Gastrocnemius medialis (tissue), 4 donors: Measurements from ENCODE around the gene GPS1. TPM values are rescaled to one million over a fixed set of nuclear protein-coding genes. Genes with fewer than 3 reads are reported as not detected.

Experiments used
- ATAC-seq, 2 donors: fragments of 150-250 bp; one replicate each; pipeline ENCODE4 v1.9.1; 2016
- DNase-seq, 2 donors: peaks; one replicate each; pipeline ENCODE4 v3.0.0-alpha.2; 2019
- H3K27ac ChIP-seq, 4 donors: fragments of 200-600 bp; sonication (generic); 1 replicate in 1 of 4; 2 replicates in 3 of 4; pipeline ENCODE4 v1.5.1; 2016 to 2018; ENCODE audit warnings: mild to moderate bottlenecking in 2 of 4, moderate library complexity in 1 of 4
- H3K27me3 ChIP-seq, 3 donors: fragments of 200-600 bp; sonication (generic) in 2 of 3; 1 replicate in 1 of 3; 2 replicates in 2 of 3; pipeline versions ENCODE4 v1.5.1 to v1.6.0; 2016 to 2019; ENCODE audit warnings: mild to moderate bottlenecking in 1 of 3, moderate library complexity in 1 of 3
- H3K36me3 ChIP-seq, 2 donors: fragments of 200-600 bp; sonication (generic) in 1 of 2; one replicate each; pipeline ENCODE4 v1.5.1; 2017 to 2018
- H3K4me1 ChIP-seq, 2 donors: fragments of 200-600 bp; sonication (generic) in 1 of 2; one replicate each; pipeline ENCODE4 v1.5.1; 2016 to 2017; ENCODE audit warnings: mild to moderate bottlenecking in 2 of 2
- H3K4me3 ChIP-seq, 4 donors: fragments of 200-600 bp; sonication (generic) in 3 of 4; 1 replicate in 1 of 4; 2 replicates in 3 of 4; pipeline ENCODE4 v1.5.1; 2016 to 2019; ENCODE audit warnings: mild to moderate bottlenecking in 2 of 4
- H3K9me3 ChIP-seq, 3 donors: fragments of 200-600 bp; sonication (generic) in 2 of 3; 1 replicate in 1 of 3; 2 replicates in 2 of 3; pipeline ENCODE4 v1.5.1; 2016 to 2019
- POLR2A ChIP-seq, 2 donors: fragments of 450-650 bp; IDR thresholded peaks; one replicate each; pipeline ENCODE4 v1.6.1; 2017; ENCODE audit warnings: antibody characterized with exemption in 2 of 2, mild to moderate bottlenecking in 2 of 2, moderate library complexity in 2 of 2
- in situ Hi-C, 4 donors: fragments of 200-750 bp; cut with MboI; loops; one replicate each; pipeline versions ENCODE4 v1.15.0 to v1.8.0; 2017; ENCODE audit warnings: low sequenced_read_pairs in 4 of 4
- intact Hi-C: fragments of 100-400 bp; cut with DNase I; formaldehyde crosslinking; loops from one replicate; pipeline ENCODE4 v1.15.1; 2023; ENCODE audit warnings: low total_unique reads
- total RNA-seq, 4 donors: library from RNA; depleted of rRNA; stranded (reverse); fragments of >200 nt; gene quantifications; one replicate each; pipeline versions ENCODE4 v1.1.0 to v1.2.3, GENCODE V29; 2016
- TF ChIP-seq, protein P1 (sequence below), 5 experiments: fragments of 450-650 bp in 3 of 5; fragments of 200-600 bp in 2 of 5; sonication (generic) in 2 of 5; IDR thresholded peaks in 4 of 5; conservative IDR thresholded peaks in 1 of 5; 1 replicate in 4 of 5; 2 replicates in 1 of 5; pipeline ENCODE4 v1.5.1; 2016 to 2019; ENCODE audit warnings: antibody characterized with exemption in 5 of 5, mild to moderate bottlenecking in 3 of 5, moderate library complexity in 3 of 5

The GPS1 gene
- total RNA-seq, 4 donors from 2014 or later = 119 to 174 (median 137) TPM

DNA sequence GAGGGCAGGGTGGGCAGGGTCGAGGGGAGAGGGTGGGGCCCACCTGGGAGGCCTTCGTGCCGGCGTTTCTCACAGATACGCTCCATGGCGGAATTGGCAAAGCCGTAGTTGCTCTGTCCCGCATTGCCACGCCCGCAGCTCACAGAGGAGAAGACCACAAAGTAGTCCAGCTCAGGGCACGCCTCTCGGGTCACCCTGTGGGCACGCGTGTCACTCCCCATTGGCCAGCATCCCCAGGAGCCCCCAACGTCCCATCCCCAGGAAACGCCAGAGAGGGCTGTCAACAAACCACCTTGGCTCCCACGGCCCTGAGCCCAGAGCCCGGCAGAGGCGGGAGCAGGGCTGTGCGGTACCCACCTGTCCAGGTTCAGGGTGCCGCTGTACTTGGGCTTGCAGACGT, 30.3 kb downstream of the GPS1 start:
- no peak for ATAC-seq
- H3K36me3 ChIP-seq = peaks cover 0 to 77% of the 10 kb centered on the region in 2 donors
- no peaks in the 10 kb centered on the region for H3K9me3 ChIP-seq
- no peak overlapping the region for H3K27ac ChIP-seq
- in situ Hi-C loops = no loop called here
- no peaks in the 10 kb centered on the region for H3K4me1 ChIP-seq
- no peak for TF ChIP-seq POLR2A (IDR thresholded peaks at IDR 0.05)
- TF ChIP-seq, protein P1, sequence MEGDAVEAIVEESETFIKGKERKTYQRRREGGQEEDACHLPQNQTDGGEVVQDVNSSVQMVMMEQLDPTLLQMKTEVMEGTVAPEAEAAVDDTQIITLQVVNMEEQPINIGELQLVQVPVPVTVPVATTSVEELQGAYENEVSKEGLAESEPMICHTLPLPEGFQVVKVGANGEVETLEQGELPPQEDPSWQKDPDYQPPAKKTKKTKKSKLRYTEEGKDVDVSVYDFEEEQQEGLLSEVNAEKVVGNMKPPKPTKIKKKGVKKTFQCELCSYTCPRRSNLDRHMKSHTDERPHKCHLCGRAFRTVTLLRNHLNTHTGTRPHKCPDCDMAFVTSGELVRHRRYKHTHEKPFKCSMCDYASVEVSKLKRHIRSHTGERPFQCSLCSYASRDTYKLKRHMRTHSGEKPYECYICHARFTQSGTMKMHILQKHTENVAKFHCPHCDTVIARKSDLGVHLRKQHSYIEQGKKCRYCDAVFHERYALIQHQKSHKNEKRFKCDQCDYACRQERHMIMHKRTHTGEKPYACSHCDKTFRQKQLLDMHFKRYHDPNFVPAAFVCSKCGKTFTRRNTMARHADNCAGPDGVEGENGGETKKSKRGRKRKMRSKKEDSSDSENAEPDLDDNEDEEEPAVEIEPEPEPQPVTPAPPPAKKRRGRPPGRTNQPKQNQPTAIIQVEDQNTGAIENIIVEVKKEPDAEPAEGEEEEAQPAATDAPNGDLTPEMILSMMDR (IDR thresholded peaks at IDR 0.05 in 4 of 5, conservative IDR thresholded peaks at IDR 0.05 in 1 of 5) = no peak
- no peak for DNase-seq
- H3K4me3 ChIP-seq = no peak overlapping the region
- no peaks in the 10 kb centered on the region for H3K27me3 ChIP-seq
- intact Hi-C loops = no loop called here

DNA sequence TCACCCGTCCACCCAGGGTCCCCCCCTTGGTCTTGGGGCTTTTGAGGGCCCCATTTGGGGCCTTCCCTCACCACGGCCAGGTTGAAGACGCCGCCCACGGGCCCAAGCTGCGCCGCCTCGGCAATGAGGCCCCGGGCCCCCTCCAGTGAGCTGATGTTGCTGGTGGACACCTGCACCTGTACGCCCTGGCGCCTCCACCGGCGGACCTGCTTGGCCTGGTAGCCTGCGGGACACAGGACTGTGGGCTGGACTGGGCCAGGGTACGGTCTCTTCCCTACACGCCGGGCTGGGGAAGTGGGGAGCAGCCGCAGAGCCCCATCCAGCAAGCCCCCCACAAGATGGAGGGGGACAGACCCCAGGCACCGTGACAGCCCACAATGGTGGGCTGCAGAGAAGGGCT, 30.8 kb downstream of the GPS1 start:
- no peaks in the 10 kb centered on the region for H3K9me3 ChIP-seq
- peaks cover 0 to 82% of the 10 kb centered on the region in 2 donors for H3K36me3 ChIP-seq
- TF ChIP-seq, protein P1 (IDR thresholded peaks at IDR 0.05 in 4 of 5, conservative IDR thresholded peaks at IDR 0.05 in 1 of 5) = no peak
- no peak for TF ChIP-seq POLR2A (IDR thresholded peaks at IDR 0.05)
- in situ Hi-C loops (no loop called here), intact Hi-C loops (no loop called here)
- H3K4me1 ChIP-seq = no peaks in the 10 kb centered on the region
- ATAC-seq (no peak), DNase-seq (no peak)
- H3K4me3 ChIP-seq = no peak overlapping the region
- H3K27me3 ChIP-seq = no peaks in the 10 kb centered on the region
- H3K27ac ChIP-seq = no peak overlapping the region

DNA sequence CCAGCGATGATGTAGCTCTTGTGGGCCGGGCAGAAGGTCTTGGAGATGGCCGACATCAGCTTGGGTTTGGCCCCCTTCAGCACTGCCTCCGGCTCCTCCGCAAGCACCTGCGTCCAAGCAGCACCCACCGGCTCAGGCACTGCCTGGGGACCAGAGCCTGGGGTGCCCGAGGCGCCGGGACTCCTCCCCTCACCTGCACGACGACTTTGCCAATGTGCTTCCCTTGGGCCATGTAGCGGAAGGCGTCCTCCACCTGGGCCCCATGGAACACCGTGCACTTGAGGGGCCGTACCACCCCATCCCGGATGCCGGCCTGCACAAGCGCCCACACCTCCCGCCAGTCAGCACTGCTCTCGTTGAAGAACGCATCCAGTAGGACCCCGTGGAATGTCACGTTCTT, 31.3 kb downstream of the GPS1 start:
- Histone ChIP-seq H3K4me3 (no peak overlapping the region), H3K4me1 (no peaks in the 10 kb centered on the region), H3K9me3 (no peaks in the 10 kb centered on the region), H3K27me3 (no peaks in the 10 kb centered on the region), H3K36me3 (peaks cover 0 to 87% of the 10 kb centered on the region in 2 donors), H3K27ac (no peak overlapping the region)
- ATAC-seq (no peak), DNase-seq (no peak)
- in situ Hi-C loops = no loop called here
- intact Hi-C loops = no loop called here
- TF ChIP-seq POLR2A (IDR thresholded peaks at IDR 0.05) = no peak
- TF ChIP-seq, protein P1 (IDR thresholded peaks at IDR 0.05 in 4 of 5, conservative IDR thresholded peaks at IDR 0.05 in 1 of 5) = no peak

DNA sequence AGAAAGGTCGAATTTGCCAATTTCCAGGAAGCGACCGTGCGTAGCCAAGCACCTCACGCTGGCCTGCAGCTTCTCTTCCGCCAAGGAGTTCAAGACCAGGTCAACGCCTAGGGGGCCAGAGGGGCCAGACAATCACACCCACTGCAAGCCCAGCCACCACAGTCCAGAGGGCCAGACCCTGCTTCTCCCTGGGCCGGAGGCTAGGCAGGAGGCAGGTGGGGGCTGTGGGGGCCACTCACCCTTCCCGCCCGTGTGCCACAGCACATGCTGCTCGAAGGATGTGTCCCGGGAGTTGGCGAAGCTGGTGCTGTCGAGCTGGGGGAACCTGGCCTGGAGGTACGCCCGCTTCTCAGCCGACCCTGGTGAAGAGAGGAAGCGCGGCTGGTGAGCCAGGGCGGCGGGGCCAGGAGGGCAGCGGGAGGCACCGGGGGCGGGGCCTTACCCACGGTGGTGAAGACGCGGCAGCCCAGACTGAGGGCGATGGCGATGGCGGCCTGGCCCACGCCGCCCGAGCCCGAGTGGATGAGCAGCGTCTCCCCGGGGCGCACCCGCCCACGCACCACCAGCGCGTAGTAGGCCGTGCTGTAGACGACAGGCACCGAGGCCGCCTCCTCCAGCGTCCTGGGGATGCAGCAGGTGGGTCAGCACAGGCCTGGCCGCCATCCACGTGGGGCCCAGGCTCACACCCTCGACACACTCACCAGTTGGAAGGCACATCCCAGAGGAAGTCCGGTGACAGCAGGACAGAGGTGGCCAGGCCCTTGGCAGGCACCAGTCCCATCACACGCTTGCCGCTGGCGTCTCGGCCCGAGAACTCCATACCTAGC, 32.0 kb downstream of the GPS1 start:
- Histone ChIP-seq H3K36me3 (peaks cover 0 to 95% of the 10 kb centered on the region in 2 donors), H3K4me1 (no peaks in the 10 kb centered on the region), H3K4me3 (no peak overlapping the region), H3K9me3 (no peaks in the 10 kb centered on the region), H3K27ac (no peak overlapping the region), H3K27me3 (no peaks in the 10 kb centered on the region)
- intact Hi-C loops = no loop called here
- no peak for ATAC-seq
- no peak for DNase-seq
- TF ChIP-seq, protein P1 (IDR thresholded peaks at IDR 0.05 in 4 of 5, conservative IDR thresholded peaks at IDR 0.05 in 1 of 5) = no peak
- TF ChIP-seq POLR2A (IDR thresholded peaks at IDR 0.05) = no peak
- in situ Hi-C loops = no loop called here
